UCSD-AML1 (cell line): ENCODE data around the gene RPL35.

Source experiments
- DNase-seq: peaks from one replicate; lab custom pipeline; 2025; ENCODE audit not compliant: unreplicated experiment; lab: John Stamatoyannopoulos, UW

Gene RPL35

DNA sequence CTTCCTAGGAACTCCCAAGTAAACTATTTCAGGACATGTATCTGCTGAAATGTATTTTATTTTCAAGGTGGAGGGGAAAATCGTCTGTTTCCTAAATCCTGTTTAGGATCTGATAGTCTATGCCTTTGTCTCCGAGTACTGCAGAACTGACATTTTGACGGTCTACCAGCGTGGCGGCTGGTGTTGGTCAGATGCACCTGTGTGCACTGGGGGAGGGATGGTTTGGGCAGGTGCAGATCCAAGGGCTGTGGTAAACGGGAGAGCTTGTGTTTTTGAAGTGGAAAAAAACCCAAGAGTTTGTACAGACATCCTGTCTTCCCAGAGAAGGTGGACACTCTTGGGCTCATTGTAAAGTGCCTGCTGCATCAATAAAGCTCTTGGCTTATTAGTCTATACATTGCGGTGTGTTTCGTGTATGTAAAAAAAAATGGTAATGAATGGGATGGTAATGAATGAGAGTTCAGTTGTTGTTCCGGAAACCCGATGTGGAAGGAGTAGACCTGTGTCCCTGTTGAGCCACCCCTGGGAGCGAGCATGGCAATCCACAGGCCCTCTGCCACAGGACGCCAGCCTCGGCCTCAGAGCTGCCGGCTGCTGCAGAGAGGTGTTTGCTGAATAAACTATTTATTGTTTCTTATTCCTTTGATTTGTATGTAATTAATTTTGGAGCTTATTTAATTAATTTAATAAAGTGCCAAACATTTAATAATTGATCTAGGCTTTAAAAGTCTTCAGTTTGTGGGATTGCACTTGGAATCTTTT, 15.4 kb upstream of the RPL35 start:
- DNase-seq = no peak

DNA sequence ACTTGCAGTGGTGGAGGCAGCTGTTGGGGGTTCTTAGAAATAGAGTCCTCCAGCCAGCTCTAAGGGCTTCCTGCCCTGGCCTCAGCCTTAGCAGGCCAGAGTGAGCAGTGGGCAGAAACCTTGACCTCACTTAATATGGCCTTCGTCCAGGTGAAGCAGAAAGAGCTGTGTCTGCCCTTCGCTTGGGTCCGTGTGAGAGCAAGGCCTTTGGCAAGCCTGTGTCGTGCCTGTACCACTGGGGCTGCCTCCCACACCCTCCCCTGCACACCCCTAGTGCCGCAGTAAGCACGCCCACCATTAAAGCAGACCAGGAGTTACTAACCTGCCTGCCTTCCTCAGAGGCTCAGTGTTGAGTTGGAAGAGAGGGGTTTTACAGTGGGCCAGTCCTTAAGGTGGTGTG, 13.7 kb upstream of the RPL35 start:
- DNase-seq = no peak

GRCh38 chr9:124873664-124874063, 11.9 kb upstream of the RPL35 start:
- DNase-seq = no peak

- DNase-seq = no peak
Measured at GRCh38 chr9:124871156-124871561, 9.4 kb upstream of the RPL35 start.

GRCh38 chr9:124870723-124871122, 9.0 kb upstream of the RPL35 start:
- DNase-seq = no peak

GRCh38 chr9:124869986-124870560, 8.3 kb upstream of the RPL35 start:
- peak; percentile 76 for DNase-seq

- DNase-seq = no peak
Measured at GRCh38 chr9:124869466-124869985, 7.8 kb upstream of the RPL35 start.

- peak; percentile 93 for DNase-seq
Measured at GRCh38 chr9:124868511-124869465, 7.0 kb upstream of the RPL35 start.

- no peak for DNase-seq
Measured at GRCh38 chr9:124863371-124863871, 1.7 kb upstream of the RPL35 start.

DNA sequence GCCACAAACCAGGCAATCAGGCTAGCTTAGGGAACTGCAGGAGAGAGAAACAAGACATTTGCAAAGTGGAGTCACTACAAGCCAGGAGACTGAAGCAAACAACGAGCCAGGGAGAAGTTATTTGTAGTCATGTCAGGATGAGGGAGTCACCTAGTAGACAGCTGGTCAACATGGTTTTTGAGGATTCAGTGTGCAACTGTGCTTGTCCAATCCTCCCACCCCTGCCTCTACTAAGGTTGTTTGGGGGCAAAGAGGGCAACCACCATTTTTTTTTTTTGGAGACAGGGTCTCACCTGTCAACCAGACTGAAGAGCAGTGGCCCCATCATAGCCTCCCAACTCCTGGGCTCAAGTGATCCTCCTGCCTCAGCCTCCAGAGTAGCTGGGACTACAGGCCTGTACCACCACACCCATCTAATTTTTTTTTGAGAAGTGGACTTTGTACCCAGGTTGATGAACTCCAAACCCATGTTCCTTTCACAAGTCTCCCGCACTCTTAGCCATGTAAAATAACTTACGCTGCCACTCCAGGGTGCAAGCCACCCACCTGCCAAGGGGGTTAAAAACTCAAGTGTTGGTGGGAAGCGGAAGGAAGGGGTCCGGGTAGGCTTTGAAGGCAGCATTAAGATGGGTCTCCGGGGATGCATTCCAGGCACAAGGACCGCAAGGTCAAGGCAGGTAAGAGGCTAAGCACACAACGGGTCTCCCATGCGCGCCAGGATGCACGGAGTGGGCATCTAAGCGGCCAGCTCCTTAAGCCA, 995 bp downstream of the RPL35 start:
- no peak for DNase-seq

GRCh38 chr9:124859803-124860581, 1.8 kb downstream of the RPL35 start:
- no peak for DNase-seq

- no peak for DNase-seq
Measured at GRCh38 chr9:124858330-124859046, 3.3 kb downstream of the RPL35 start.

DNA sequence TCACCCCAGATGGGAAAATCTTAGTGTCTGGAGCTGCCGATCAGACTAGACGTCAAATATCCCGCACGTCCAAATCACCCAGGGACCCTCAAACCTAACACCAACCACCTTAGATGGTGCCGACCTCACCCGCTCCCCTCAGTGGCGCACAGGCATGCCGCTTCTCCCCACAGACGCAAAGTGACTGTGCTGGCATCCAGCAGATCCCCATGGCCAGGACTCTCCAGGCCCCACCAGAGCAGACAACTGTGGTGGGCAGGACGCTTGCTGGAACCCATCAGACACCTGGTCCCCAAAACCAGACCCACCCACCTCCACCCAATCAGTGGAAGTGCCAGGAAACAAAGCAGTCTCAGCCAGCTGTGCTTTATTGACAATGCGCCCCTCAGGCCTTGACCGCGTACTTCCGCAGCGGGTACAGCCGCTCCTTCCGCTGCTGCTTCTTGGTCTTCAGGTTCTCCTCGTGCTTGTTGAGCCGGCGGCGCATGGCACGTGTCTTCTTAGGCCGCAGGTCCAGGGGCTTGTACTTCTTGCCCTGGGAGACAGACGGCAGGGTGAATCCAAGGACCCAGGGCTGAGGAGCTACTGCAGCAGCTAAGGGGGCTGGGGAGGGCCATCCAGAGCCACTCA, 4.1 kb downstream of the RPL35 start:
- DNase-seq = no peak

GRCh38 chr9:124855944-124856765, 5.6 kb downstream of the RPL35 start:
- DNase-seq = peak; percentile 63

DNA sequence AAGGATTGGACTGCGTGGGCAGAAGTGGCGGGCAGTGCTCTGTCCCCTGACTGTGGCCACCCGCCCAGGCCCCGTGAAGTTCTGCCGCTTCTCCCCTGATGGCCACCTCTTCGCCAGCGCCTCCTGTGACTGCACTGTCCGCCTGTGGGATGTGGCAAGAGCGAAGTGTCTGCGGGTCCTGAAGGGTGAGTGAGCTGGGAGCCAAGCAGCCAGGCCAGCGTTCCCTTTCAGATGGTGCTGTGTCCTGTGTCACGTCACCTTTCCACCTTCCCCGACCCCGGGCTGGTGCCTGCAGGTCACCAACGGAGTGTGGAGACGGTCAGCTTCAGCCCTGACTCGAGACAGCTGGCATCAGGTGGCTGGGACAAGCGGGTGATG, 6.2 kb downstream of the RPL35 start:
- DNase-seq = no peak

DNA sequence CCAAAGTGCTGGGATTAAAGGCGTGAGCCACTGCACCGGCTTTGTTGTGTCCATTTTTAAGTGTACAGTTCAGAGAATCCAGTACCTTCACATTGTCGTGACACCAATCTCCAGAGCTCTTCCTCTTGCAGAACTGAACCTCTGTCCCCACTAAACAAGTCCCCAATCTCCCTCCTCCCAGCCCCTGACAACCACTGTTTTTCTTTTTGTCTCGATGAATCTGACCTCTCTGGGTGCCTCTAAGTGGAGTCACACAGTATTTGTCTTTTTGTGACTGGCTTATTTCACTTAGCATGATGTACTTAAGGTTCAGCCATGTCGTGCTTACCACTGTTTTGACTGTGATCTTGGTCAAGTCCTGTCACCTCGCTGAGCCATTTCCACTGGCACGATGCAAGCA, 6.9 kb downstream of the RPL35 start:
- no peak for DNase-seq

GRCh38 chr9:124854161-124854560, 7.6 kb downstream of the RPL35 start:
- no peak for DNase-seq

GRCh38 chr9:124853605-124854143, 8.1 kb downstream of the RPL35 start:
- no peak for DNase-seq
